ENCODE measurements around the gene LRRC52. TPM values are rescaled to one million over a fixed set of nuclear protein-coding genes. Genes with fewer than 3 reads are reported as not detected.

Gene LRRC52
- total and polyA plus RNA-seq, 2 of the 8 experiments (the other 6 are each of a cell fraction or from before 2014, with no cell fraction given): 0.05 TPM; not detected in 1

GRCh38 chr1:165563551-165563950 lies 19.8 kb downstream of the LRRC52 start:
- DNase-seq (ENCODE audit: low read depth in 1 of 2, low spot score in 2 of 2): no peak
- H3K18ac ChIP-seq (ENCODE audit: extremely low read depth, low read length): no peak overlapping the region
- no peak overlapping the region for H2BK120ac ChIP-seq (replicated peaks; ENCODE audit: low read depth, low read length)
- H3K4me3 ChIP-seq (ENCODE audit: extremely low read depth in 1 of 4, insufficient read depth in 2 of 4, low read depth in 3 of 4, low read length in 4 of 4): no peak overlapping the region
- no peak overlapping the region for H3K14ac ChIP-seq (ENCODE audit: insufficient read length)
- peaks cover 0 to 6% (median 3%) of the 10 kb centered on the region in 4 experiments; a peak in 4 of 7 replicates for H3K4me1 ChIP-seq (replicated peaks in 1 of 4; ENCODE audit: control insufficient read depth in 3 of 4, insufficient read depth in 4 of 4, low read length in 3 of 4)
- no peak overlapping the region for H2BK15ac ChIP-seq (ENCODE audit: low read length)
- H2BK20ac ChIP-seq (ENCODE audit: low read length): no peak overlapping the region
- no peak overlapping the region for H4K5ac ChIP-seq (ENCODE audit: insufficient read length, low read depth, low read length)
- H2AFZ ChIP-seq (ENCODE audit: low read length): no peak overlapping the region
- H4K20me1 ChIP-seq (replicated peaks in 1 of 2; ENCODE audit: control insufficient read depth in 1 of 2, insufficient read depth in 2 of 2, low read length in 2 of 2): no peaks in the 10 kb centered on the region
- H3K56ac ChIP-seq (replicated peaks; ENCODE audit: insufficient read length, low read depth, low read length): no peak overlapping the region
- H4K8ac ChIP-seq (ENCODE audit: extremely low read depth, insufficient read depth, low read length): no peak overlapping the region
- no peak overlapping the region for H3K9ac ChIP-seq (replicated peaks in 1 of 4; ENCODE audit: extremely low read depth in 1 of 4, low read depth in 3 of 4, low read length in 3 of 4)
- no peak overlapping the region for H3K4me2 ChIP-seq (ENCODE audit: insufficient read depth in 1 of 2, low read depth in 2 of 2, low read length in 2 of 2)
- no peaks in the 10 kb centered on the region; the same call in 1 of the 2 replicates for H3K23me2 ChIP-seq (ENCODE audit: low read depth, low read length)
- no peaks in the 10 kb centered on the region for H3K9me3 ChIP-seq (ENCODE audit: insufficient read depth in 2 of 2, low read depth in 1 of 2, low read length in 1 of 2)
- H2BK5ac ChIP-seq (ENCODE audit: low read depth, low read length): no peak overlapping the region
- no peaks in the 10 kb centered on the region for H3K36me3 ChIP-seq (ENCODE audit: control insufficient read depth in 2 of 4, insufficient read depth in 4 of 4, low read length in 3 of 4)
- POLR2A ChIA-PET (ENCODE audit: partially characterized antibody): no interaction called here
- H2AK5ac ChIP-seq (ENCODE audit: low read depth, low read length): no peak overlapping the region
- 94% methylated on average over 15 of the region's 15 CpGs; no CpG with 5 or more reads in 1 of the 2 experiments for WGBS, 2 experiments (ENCODE audit: extremely low coverage in 1 of 2, insufficient coverage in 1 of 2, insufficient read length in 1 of 2, insufficient replicate concordance in 2 of 2, low coverage in 1 of 2, low lambda C conversion rate in 2 of 2, missing lambda C conversion rate in 1 of 2)
- H3K79me1 ChIP-seq (ENCODE audit: low read depth, low read length): no peaks in the 10 kb centered on the region
- CTCF ChIA-PET (ENCODE audit: partially characterized antibody): interaction anchor here (1.4 to 2.4 kb wide), 4 partner anchors 18 to 170 kb away, joined by 3 to 9 read pairs (median 4); no protein-coding TSS in a partner anchor
- H4K91ac ChIP-seq (replicated peaks; ENCODE audit: insufficient read length, low read length): no peak overlapping the region
- no peak overlapping the region for H3K23ac ChIP-seq (ENCODE audit: insufficient read length)
- no peak overlapping the region for H3K4ac ChIP-seq (replicated peaks; ENCODE audit: insufficient read length, low read depth, low read length)
- no peak overlapping the region for H2BK12ac ChIP-seq (ENCODE audit: low read depth, low read length)
- FAIRE-seq: no peak
- H3K27ac ChIP-seq (ENCODE audit: low read depth, low read length): no peak overlapping the region
- no peaks in the 10 kb centered on the region for H3K79me2 ChIP-seq (ENCODE audit: control insufficient read depth in 1 of 2, insufficient read depth in 2 of 2, low read length in 2 of 2)
- H3K27me3 ChIP-seq (replicated peaks in 1 of 4; ENCODE audit: control insufficient read depth in 3 of 4, extremely low read depth in 1 of 4, insufficient read depth in 3 of 4, low read length in 3 of 4): peaks cover 0 to 5% (median 0%) of the 10 kb centered on the region in 4 experiments; a peak in 3 of 7 replicates
- no peak for TF ChIP-seq GTF2F1 (IDR thresholded peaks at IDR 0.05; ENCODE audit: borderline replicate concordance, low read depth, low read length)
- no peak for TF ChIP-seq MAX (IDR thresholded peaks at IDR 0.05)
- TF ChIP-seq RFX5 (IDR thresholded peaks at IDR 0.05; ENCODE audit: borderline replicate concordance, low read depth, low read length): no peak
- TF ChIP-seq CTCF (IDR thresholded peaks at IDR 0.05; ENCODE audit: control extremely low read depth in 1 of 3, insufficient read depth in 1 of 3, low read depth in 1 of 3, low read length in 3 of 3): no peak
- no peak for TF ChIP-seq JUND (IDR thresholded peaks at IDR 0.05; ENCODE audit: low read length)
- TF ChIP-seq EP300 (IDR thresholded peaks at IDR 0.05; ENCODE audit: borderline replicate concordance in 1 of 2, low read depth in 2 of 2, low read length in 2 of 2): no peak
- TF ChIP-seq ZNF274 (IDR thresholded peaks at IDR 0.05; ENCODE audit: borderline replicate concordance, extremely low read depth, low read length): no peak
- TF ChIP-seq KDM5A (IDR thresholded peaks at IDR 0.05; ENCODE audit: low read length): no peak
- no peak for TF ChIP-seq TAF1 (IDR thresholded peaks at IDR 0.05; ENCODE audit: low read depth, low read length)
